Measurements from ENCODE around the gene RAC2.

RAC2 gene

DNA sequence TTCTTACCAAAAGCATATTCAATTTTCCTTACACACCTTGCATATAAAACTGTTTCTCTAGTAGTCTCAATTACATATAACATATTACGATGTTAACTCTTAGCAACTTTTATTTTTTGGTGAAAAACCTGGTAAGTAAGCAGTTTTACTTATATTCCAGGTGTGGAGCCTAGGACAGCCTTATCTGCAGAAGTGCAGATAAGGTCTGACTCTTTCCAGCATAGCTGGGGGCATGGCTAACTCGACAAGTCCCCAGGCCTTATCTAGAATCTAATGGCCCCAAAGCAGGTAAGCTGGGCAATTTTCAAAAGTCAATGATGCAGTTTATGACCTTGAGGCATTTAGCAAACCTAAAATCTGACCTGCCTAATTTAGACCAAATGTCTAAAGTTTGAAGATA lies 51.9 kb downstream of the RAC2 start:
- DNase-seq (ENCODE audit: low read depth in 2 of 2, low spot score in 1 of 2) = no peak

DNA sequence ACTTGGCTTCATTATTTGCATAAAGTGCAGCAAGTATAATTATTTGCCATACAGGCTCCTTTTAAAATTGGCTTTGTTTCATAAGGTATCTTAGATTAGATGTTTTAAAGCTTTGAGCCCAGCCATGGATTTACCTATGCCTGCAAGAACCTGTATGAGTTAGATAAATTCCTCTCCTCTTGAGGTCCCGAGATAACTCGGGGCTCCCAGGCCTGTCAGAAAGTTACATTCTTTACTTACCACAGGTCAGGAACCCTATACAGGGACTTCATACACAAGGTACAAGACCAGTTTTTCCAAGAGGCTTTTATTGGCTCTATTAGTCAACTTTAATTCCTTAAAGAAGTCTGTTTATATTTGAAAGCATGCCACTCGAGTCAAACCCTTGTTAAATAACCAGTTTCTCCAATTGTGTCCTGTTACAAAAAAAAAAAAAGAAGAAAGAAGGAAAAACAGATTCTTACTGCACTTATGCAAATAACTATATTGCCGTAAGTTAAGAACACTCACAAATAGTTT lies 53.7 kb downstream of the RAC2 start:
- no peak for DNase-seq (ENCODE audit: low read depth in 2 of 2, low spot score in 1 of 2)

DNA sequence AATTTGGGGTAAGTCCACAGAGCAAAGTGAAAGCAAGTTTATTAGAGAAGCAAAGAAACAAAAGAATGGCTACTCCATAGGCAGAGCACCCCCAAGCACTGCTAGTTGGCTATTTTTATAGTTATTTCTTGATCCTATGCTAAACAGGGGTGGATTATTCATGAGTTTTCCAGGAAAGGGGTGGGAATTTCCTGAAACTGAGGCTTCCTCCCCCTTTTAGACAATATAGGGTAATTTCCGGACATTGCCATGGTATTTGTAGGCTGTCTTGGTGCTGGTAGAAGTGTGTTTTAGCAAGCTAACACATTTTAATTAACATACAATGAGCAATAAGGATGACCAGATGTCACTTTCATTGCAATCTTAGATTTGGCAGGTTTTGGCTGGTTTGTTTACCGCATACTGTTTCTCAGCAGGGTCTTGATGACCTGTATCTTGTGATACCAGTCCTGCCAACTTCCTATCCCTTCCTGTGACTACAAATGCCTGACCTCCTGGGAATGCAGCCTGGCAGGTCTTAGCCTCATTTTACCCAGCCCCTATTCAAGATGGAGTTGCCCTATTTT lies 55.1 kb downstream of the RAC2 start:
- no peak for DNase-seq (ENCODE audit: low read depth in 2 of 2, low spot score in 1 of 2)

DNA sequence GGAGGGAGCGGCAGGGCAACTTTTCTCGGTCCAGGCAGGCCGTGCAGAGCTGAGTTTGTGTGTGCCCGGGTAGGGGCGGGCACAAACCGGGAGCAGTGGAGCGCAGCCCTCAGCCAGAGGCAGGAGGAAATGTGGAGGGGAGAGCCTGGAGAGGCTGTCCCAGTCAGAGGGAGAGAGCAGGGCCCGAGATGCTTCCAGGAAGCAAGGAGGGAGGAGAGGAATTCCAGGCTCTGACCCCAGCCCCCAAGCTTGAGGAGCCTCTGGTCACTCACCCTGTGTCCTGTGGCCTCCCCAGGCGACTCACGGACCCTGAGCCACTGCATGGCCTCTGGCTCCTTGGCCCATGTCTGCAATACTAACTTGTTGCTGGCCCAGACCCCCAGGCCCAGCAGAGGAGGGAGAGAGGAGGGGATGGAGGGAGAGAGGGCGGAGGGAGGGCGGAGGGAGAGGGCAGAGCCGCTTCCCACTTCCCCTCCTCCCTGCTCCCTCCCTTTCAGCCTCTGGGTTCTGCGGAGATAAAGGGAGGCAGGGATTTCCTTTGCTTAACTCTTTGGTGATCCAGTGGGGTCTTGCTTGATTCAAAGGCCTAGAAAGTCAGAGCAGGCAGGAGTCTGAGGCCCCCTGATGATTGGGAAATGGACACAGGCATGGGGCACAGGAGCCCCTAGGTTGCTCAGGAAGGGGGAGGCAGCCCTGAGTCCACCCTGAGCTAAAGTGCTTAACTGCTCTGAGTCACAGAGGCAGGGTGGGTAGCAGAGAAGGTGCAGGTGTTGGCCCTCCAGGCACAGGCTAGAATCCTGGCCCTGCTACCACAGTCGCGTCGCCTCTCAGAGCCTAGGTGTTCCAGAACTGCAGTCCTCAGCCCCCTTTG lies 55.9 kb downstream of the RAC2 start, which contains the start of gene C1QTNF6:
Gene C1QTNF6 (minus strand): TSS at position 357 of the 871 bp plus-strand sequence. CDS start 34 bp downstream, at position 323.
- DNase-seq (ENCODE audit: low read depth in 2 of 2, low spot score in 1 of 2) = no peak

DNA sequence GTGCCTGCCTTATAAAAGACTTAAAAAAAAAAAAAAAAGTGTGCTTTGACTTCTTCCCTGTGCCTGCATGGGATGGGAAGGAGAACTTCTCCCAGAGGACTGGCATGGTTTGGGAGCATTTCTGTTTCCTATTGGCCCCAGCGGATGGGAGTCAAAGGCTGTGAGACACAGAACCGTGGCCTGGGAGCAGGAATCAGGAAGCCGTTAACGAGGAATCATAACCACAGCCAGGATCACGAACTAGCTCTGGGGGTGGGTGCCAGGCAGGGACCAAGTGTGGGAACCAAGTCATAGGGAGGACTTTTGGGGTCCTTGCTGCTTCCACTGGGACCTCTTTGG lies 56.5 kb downstream of the RAC2 start:
- no peak for DNase-seq (ENCODE audit: low read depth in 2 of 2, low spot score in 1 of 2)

DNA sequence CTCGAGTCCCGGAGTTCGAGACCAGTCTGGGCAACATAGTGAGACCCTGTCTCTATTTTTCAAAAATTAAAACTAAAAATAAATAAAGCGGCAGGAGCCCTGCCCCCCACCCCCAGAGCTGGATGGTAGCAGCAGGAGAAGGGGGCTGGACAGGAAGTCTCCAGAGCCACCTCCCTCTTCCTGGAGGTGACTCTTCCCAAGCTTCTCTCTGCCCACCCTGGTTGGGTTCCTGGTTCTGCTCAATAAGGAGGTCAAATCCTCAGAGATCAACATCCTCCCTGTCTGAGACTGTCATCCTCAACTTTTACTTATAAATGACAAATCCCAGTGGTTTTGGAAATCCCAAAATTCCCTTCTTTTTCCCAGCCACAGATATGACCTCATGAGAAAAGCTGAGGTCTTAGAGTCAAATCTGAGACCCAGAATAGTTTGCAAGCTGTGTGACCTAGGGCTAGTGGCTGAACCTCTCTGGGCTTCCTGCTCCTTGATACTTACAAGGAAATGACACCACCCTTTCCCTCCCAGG lies 57.0 kb downstream of the RAC2 start:
- DNase-seq (ENCODE audit: low read depth in 2 of 2, low spot score in 1 of 2) = no peak

DNA sequence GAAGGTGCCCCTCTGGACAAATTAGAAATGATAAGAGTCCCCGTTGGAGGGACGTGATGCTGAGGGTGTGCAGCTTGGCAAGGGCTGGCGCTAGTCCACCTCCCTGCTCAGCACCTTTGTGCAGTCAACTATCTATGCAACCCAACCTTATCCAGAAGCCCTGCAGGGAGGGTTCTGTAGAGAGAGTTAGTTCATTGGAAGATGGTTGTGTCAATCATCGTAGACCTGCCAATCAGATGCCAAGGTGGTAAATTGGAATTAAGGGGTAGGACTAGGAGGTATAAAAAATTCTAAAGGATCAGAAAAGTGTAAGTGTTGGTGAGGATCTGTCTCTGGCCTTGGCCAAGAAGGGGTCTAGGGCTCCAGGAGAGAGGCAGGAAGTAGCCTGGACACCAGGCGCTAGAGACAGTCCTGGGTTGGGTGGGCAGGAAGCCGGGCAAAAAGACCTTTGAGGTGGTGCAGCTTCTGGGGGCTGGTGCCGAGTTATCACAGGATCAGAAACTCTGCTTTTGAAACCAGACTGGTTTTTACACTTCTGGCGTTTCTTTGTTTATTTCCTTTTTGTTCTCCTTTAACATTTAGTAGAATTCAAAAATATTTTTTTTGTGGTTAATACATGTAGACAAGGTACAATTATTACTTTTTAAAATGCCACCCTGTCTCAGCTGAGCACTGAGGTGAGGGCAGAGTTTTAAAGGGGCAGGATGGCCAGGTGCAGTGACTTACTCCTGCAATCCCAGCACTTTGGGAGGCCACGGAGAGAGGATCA lies 57.7 kb downstream of the RAC2 start:
- DNase-seq (ENCODE audit: low read depth in 2 of 2, low spot score in 1 of 2) = no peak

DNA sequence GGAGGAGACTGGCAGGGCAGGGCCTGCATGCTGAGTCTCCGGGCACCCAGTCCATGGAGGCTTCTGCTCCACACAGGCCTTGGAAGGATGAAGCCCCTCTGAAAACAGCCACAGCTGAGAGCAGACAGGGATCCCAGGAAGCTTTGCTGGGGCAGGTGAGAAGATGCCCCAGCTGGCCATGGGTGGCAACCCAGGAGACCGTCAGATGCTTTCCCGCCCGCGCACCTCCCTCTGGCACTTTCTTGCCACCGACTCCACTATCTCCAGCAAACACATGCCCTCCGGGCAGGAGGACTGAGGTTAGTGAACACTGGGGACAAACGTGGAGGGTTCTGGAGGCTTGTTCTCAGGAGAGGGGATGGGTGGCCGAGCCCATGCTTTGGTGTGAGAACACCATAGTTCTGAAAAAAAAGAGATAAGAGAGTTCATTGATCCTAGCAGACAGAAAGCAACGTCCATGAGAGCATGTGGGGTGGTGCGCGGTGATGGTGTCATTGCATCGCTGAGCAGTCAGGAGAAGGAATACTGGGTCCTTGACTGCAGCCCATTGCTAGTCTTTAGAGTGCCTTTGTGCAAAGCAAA lies 58.3 kb downstream of the RAC2 start:
- no peak for DNase-seq (ENCODE audit: low read depth in 2 of 2, low spot score in 1 of 2)

DNA sequence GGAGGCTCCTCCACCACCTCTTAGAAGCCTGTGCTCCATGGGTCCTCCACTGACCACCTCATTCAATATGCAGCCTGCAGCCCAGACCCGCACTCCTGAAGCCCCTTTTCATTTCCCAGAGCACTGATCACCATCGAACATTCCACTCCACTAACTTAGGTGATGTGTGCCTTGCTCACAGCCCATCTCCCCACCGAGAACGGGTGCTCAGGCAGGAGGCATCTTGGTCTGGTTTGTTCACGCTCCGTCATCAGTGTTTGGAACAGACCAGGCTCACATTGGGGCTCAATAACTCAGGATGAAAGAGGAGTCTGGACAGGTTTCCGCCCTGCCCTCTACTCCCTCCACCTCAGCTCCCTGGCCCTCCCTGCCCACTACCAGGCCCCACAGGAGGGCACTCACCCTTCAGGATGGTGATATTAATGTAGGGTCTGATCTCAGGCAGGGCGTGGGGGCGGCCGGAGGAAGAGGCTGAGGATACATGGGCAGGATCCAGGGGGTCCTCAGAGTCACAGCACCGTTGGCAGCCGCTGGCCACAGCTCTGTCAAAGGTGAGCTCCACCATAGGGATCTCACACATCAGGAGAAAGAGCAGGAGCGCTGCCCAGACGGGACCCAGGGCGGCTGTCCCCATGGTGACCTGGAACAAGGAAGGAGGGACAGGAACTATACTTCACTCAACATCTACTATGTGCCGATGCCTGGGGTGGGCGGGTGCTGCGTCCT lies 59.1 kb downstream of the RAC2 start:
- no peak for DNase-seq (ENCODE audit: low read depth in 2 of 2, low spot score in 1 of 2)

DNA sequence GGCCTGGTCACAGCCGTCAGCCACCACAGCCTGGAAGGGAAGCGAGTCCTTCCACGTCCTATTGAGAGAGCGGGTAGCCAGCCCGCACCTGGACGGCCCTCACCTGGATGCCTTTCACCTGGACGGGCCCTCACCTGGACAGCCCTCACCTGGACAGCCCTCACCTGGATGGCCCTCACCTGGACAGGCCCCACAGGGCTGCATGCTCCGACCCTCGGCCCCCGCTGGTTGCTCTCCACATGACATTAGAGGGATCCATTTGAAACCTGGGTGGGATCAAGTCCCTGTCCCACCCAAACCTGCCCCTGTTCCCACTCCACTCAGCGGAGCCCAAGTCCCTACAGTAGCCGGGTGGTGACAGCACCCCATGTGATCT lies 59.7 kb downstream of the RAC2 start:
- DNase-seq (ENCODE audit: low read depth in 2 of 2, low spot score in 1 of 2) = no peak

DNA sequence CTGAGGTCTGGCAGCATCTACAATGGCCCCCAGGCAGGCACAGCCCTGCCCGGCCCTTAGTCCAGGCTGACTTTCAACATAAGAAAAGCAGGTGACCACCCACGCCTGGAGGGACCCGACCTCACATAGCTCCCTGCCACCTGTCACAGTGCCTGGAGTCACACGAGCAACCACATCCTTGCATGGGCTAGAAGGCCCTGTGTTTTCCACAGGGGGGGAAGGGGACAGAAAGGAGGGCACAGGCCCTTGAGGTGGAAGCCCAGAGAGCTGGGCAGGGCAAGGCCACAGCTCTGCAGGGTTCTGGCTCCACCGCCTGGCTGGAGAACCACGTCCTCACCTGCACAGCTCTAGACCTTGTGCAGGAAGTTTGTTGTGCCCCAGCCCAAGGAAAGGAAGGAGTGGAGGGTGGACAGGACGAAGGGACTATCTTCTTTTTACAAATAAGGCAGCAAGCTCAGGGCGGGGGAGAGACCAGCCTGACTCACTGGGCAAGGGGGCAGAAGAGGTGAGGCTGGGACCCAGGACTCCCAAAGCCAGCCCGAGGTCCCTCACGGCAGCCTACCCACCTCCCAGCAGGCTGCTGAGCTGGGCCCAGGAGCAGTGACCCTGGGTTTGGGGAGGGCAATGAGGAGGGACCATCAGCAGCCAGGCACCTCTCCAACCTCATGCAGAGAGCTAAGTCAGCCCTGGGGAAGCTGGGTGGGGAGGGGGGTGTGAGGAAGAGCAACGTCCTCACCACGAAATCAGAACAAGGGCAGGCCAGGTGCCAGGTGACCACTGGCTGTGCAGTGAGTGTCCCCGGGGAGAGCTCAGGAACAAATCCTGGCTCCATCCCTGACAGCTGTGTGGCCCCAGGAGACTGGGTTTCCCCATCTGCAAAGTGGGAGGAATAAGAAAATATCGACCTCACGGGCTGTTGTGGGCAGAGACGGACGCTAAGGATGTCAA lies 60.4 kb downstream of the RAC2 start:
- no peak for DNase-seq (ENCODE audit: low read depth in 2 of 2, low spot score in 1 of 2)

DNA sequence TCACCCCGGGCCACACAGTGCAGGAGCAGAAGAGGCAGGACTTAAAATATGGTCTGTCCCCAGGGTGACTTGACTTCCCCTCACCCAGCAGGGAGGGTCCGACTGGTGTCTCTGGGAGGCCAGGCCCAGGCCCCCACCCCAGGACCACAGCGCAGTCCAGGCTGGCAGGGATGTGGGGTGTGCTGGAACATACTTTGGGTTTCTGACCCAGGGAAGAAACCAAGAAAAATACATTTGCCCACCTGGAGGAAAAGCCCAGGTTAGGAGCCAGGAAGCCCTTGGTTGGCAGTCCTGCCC lies 61.2 kb downstream of the RAC2 start:
- no peak for DNase-seq (ENCODE audit: low read depth in 2 of 2, low spot score in 1 of 2)

DNA sequence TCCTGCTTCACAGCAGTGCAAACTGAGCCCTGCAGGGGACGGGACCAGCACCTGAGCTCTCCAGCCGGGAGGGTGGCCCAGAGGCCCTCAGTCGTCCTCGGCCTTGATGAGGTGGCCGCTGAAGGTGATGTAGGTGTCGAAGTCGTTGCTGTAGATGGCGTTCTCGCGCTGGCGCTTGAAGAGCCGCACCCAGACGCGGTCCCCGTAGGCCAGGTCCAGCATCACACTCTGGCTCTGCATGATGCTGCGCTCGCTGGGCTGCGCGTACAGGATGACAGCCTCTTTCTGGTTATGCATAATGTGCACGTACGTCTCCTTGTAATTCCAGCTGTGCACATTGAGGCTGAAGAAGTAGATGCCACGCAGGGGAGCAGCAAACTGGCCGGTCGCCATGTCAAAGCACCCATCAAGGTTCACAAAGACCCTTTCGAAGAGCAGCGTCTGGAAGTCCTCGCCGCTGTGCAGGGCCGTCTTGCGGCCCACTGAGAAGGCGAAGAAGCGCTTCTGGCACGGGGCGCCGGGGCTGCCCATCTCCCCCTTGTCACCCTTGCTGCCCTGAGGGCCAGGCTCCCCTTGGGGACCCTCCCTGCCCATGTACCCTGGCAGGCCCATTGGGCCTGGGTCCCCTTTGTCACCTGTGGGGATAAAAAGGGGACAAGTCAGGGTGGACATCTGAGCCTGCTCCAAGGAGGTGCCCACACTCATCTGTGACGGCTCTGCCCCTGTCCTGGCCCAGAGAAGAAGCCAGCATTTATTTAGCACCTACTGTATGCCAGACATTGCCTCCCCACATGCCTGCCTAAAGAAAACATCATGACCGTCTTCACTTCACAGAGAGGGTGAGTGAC lies 61.7 kb downstream of the RAC2 start:
- DNase-seq (ENCODE audit: low read depth in 2 of 2, low spot score in 1 of 2) = no peak

DNA sequence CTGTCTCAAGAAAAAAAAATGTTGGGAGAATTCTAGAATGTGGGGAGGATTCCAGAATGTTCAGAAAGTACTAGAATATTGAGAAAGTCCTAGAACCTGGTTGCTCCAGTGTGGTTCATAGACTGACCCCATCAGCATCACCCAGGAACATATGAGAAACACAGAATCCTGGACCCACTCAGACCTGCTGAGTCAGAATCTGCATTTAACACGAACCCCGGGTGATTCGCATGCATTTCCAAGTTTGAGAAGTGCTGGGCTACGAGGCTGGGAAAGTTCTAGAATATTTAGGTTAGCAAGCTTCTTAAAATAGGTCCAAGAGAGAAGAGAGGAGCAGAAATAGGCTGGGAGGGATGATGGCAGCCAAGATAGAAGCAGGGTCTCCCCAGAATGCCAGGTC lies 62.4 kb downstream of the RAC2 start:
- DNase-seq (ENCODE audit: low read depth in 2 of 2, low spot score in 1 of 2) = no peak

DNA sequence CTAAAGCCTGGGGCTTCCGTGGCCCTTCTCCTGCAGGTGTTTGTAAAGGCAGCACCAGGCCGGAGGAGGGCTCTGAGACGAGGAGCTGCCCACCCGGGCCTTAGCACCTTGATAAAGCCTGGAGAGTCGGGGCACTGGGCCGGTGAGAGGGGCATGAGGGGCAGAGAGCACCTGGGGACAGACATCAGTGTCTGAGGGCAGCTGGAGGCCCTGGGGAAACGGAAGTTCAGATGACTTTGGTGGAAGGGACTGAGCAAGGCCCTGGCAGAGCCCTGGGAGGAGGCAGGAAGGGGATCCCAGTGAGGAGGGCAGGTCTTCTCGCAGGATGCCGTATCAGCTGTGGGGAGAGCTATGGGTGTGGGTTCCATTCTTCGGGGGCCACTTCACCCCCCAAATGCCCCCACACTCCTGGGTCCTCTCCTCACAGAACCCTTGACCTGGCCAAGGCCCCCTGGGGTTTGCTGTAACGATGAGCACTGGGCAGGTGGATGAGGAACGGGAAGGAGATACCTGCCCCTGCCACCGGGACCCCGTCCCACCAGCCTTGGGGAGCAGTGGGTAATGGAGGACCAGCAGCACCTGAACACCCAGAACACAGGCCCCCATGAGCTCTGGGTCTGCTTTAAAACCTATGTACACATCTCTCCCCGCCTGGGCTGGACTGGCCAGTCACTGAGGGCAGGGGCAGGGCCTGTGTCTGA lies 63.4 kb downstream of the RAC2 start:
- no peak for DNase-seq (ENCODE audit: low read depth in 2 of 2, low spot score in 1 of 2)

DNA sequence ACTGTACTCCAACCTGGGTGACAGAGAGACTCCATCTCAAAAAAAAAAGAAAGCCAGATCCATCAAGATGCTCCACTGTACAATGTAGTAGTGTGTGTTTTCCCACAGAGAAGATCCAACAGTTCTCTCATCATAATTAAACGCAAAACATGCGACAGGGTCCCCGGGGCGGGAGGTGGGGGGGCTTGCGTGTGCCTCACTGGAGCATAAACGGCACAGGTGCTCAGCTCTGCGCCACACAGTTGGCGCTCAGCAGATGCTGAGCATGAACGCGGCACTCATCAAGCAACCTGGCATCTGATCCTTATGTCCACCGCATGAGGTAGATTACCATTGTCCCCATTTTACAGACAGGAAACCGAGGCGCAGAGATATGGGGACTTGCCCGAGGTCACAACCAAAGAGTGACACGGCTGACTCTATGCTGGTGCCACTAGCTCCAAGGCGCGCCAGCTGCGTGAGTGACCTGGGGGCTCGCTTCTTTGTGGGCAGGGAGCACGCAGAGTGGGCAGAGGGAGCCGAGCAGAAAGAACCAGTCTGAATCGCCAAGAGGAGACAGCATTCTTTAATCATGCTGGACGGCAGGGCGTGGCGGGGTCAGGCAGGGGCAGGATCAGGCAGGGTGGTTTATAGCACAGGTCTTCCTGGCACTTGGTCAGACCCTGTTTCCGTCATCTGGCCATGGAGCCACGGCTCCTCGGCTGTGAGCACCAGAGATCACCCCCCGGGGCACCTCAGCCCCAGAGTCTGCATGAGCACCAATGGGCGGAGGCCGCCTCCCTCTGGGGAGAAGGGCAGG lies 64.2 kb downstream of the RAC2 start:
- no peak for DNase-seq (ENCODE audit: low read depth in 2 of 2, low spot score in 1 of 2)

DNA sequence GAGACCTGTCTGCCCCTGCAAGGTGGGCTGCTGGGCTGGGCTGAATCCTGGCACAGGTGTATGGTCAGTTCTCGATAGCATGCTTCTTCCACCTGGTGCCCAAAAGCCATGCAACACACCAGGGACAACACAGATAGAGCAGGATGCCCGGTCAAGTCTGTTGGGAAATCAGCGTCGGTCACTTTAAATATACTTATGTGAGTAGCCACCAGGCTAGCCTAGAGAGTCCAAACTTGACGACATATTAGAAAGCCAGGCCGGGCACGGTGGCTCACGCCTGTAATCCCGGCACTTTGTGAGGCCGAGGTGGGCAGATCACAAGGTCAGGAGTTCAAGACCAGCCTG lies 65.0 kb downstream of the RAC2 start:
- DNase-seq (ENCODE audit: low read depth in 2 of 2, low spot score in 1 of 2) = no peak

All from stimulated activated CD8-positive, alpha-beta memory T cell treated with anti-CD3 and anti-CD28 coated beads, Interleukin-4, amount 100 ng/mL, for 4 hours (primary cell).